NCI-H2107 (cell line): ENCODE results near the gene HAUS6.
"Not testable (repeated sequence)": the region's sequence is repeated elsewhere in the genome, so short reads cannot be mapped to it uniquely, and the experiment has no call there.

Experiments used
- DNase-seq: peaks from one replicate; lab custom pipeline; 2025; lab: John Stamatoyannopoulos, UW

HAUS6 gene

DNA sequence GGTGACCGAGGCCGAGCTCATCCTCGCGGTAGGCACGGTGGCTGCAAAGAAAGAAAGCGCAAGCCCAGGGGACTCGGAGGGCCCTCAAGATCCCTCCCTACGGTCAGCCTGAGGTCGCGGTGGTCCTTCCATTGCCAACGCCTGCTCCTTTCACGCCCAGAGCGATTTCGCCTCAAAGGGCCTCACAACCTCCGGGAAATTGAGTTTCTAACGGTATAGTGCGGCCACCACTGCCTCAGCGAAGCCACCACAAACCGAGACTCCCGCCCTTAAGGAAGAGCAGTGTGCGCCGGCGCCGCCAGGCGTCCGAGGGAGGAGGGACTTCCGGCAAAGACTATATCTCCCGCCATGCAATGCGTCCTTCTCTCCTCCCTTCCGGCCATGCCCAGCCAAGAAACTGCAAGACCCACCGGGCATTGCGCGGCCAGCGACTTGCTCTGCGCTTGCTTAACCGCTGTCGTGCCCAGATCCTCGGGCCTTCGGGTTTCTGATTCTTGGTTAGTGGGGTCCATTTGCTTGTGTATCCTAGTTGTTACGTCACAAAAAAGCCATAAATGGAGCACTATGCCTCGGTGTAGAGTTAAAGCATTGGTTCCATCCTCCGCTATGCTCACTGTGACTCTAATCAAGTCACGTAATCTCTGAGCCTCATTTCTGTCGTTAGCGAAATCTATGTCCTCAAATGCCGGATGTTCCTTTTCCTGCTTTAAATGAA, at the start of gene HAUS6:
Gene HAUS6, minus strand, starts transcription at position 274 of the 715 bp plus-strand sequence. Its CDS starts 253 bp downstream, at position 21.
- peak; percentile 91 for DNase-seq

DNA sequence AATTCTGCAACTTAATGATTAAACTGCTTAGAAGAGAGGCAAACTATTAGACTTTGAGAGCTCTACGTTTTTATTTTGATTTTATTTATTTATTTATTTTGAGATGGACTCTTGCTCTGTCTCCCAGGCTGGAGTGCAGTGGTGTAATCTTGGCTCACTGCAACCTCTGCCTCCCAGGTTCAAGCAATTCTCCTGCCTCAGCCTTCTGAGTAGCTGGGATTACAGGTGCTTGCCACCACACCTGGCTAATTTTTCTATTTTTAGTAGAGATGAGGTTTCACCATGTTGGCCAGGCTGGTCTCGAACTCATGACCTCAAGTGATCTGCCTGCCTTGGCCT, 49.4 kb upstream of the HAUS6 start:
- DNase-seq: not testable (repeated sequence)

DNA sequence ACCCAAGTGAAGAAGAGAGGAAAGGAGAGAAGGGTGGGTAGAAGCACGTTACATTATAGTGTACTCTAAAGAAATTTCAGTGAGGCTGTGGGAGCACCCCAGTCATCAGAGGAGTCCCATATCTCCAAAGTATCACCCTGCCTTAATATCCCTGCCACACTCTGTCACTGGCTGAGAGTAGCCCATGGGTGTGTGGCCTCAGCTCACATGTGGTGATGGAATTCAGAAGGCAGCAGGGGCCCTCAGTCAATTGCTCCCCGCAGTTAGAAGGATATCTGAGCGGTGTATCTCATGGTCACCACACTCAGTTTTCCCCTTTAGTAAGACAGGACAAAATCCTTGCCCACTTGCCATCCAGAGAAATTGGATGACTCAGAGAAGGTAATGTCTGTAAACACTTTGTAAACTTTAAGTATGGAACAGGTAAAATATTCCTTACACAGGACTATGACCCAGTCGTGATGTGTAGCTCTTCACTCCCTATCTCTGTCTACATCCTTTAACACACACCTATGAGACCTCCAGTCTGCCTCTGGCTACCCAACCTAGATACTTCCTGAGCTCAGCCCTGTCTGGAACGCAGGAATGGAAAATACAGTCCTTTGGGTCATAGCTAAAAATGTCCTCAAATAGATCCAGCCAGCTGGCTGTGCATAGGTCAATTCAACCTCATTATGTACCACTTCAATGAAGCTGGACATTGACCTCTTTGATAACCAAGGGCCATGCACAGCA, 48.9 kb upstream of the HAUS6 start:
- no peak for DNase-seq

DNA sequence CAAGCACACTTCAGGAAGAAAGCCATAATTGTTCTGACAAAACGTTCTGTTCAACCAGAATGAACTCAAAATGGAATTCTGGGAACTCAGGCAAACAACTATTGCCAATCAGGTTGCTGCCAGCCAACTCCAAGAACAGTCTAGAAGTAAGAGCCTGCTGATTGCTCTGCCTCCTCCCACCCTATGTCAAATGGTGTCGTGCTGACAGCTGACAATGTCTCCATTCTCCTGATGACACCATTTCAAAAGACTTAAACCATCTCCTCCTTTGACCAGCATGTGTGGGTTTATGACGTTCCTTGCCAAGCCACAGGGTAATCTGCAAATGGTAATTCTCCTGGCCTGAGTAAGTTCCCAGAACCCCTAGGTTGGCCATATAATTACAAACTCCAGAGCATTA, 46.5 kb upstream of the HAUS6 start:
- DNase-seq: no peak

- DNase-seq: no peak
Observed at GRCh38 chr9:19148187-19148586, 45.5 kb upstream of the HAUS6 start.

GRCh38 chr9:19146441-19147024, 43.8 kb upstream of the HAUS6 start:
- DNase-seq: no peak

GRCh38 chr9:19145881-19146280, 43.2 kb upstream of the HAUS6 start:
- DNase-seq: no peak

GRCh38 chr9:19140259-19140658, 37.6 kb upstream of the HAUS6 start:
- no peak for DNase-seq

- peak; percentile 48 for DNase-seq
Observed at GRCh38 chr9:19138084-19138483, 35.4 kb upstream of the HAUS6 start.

DNA sequence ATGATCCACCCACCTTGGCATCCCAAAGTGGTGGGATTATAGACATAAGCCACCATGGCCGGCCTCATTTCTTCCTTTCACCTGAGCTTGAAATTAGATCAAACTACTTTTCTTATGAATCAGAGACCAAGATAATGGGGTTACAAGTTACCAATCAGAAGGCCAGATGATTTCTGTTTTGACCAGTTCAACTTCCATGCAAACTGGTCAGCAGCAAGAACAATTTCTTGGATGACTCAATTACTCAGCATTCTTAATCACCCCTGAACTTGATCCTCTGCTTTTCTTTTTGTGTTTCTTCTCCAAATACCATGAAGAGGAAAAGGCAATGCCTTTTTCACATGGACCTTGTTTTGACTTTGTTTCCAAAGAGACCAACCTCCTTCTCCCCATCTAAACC, 34.6 kb upstream of the HAUS6 start:
- no peak for DNase-seq

DNA sequence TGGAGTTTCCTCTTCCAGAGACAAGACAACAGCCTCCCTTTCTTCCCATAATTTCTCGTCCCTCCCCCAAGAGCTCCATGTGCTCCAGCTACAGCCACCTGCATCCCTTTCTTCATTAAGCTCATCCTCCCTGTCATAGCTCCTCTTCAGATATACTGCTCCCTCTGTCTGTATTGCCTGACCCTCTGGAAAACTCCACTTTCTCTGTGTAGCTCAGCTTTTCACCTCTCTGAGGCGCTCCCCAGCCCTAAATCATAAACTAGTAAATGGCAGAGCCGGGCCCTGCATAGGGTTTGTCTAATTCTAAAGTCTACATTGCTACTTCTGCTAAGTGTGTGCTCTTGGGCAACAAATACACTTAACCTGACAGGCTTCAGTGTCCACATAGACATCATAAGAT, 33.4 kb upstream of the HAUS6 start:
- no peak for DNase-seq

DNA sequence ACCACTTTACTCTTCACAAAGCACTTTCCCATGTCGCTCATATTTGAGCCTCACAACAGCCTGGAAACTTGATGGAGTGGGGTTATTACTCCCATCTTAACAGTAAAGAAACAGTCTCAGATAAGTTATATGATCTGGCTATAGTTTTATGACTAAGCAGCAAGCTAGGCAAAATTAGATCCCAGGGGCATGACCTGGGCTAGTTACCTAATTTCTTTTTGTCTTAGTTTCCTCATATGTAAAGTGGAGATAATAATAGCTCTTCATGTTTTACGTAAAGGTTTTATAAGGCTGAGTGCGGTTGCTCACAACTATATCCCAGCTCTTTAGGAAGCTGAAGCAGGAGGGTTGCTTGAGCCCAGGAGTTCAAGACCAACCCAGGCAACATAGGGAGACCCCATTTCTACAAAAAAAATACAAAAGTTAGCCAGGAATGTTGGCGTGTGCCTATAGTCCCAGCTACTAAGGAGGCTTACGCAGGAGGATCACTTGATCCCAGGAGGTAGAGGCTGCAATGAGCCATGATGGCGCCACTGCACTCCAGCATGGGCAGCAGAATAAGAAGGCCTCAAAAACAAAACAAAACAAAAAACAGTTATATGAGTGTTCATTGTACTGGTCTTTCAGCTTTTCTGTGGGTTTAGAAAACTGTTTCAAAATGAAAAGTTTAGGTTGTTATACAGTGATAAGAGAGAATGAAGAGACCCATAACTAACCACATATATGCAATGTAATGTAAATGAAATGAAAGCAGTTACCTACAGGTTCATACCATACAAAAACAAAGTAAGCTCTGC, 31.0 kb upstream of the HAUS6 start:
- DNase-seq: no peak

DNA sequence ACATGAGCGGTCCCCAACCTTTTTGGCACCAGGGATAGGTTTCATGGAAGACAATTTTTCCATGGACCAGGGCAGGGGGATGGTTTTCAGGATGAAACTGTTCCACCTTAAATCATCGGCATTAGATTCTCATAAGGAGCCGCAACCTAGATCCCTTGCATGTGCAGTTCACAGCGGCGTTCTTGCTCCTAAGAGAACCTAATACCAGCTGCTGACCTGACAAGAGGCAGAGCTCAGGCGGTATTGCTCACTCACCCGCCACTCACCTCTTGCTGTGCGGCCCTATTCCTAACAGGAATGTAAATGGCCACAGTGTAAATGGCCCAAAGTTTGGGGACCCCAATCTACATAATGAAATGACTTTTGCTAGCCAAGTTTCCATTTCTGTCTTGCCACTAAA, 27.7 kb upstream of the HAUS6 start:
- no peak for DNase-seq

- DNase-seq: no peak
Observed at GRCh38 chr9:19127871-19128500, 25.3 kb upstream of the HAUS6 start.

- no peak for DNase-seq
Observed at GRCh38 chr9:19124430-19124793, 21.7 kb upstream of the HAUS6 start.

GRCh38 chr9:19122490-19123042, 19.9 kb upstream of the HAUS6 start:
- no peak for DNase-seq

DNA sequence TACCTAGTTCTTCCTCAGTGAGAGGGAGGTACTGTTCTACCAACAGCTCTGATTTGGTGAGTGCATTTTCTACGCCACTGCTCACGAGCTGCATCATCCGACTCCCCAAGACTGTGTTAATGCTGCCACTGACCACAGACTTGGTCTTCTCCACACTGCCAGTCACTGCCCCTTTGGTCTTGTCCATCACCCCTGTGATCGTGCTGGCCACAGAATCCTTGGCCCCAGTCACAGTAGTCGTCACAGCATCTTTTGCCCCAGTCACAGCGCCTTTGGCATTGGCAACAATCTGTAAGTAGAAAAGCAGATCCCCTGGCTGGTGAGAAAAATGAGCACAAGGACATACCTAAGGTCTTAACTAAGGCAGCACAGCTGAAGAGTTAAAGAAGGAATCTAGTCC, 18.2 kb upstream of the HAUS6 start:
- no peak for DNase-seq

- no peak for DNase-seq
Observed at GRCh38 chr9:19119801-19120440, 17.2 kb upstream of the HAUS6 start.

GRCh38 chr9:19119246-19119645, 16.5 kb upstream of the HAUS6 start:
- no peak for DNase-seq

DNA sequence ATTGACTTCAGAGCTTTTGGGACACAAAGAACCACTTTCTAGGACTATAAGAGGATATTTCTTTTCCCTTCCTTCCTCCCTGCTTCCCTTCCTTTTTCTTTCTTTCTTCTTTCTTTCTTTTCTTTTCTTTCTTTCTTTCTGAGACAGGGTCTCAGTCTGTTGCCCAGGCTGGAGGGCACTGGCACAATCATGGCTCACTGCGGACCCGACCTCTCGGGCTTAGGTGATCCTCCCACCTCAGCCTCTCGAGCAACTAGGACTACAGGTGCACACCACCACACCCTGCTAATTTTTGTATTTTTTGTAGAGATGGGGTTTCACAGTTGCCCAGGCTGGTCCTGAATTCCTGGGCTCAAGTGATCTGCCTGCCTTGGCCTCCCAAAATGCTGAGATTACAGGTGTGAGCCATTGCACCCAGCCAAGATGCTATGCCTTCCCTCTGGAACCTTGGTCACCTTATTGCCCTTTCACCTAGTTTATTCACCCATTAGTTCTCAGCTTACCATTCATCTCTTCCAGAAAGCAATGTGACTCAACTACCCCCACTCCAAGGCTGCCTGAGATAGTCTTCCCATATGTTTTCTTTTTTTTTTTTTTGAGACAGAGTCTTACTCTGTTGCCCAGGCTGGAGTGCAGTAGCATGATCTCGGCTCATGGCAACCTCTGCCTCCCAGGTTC, 14.5 kb upstream of the HAUS6 start:
- DNase-seq: no peak
